ENCODE measurements around the gene PLCB1.

DNA sequence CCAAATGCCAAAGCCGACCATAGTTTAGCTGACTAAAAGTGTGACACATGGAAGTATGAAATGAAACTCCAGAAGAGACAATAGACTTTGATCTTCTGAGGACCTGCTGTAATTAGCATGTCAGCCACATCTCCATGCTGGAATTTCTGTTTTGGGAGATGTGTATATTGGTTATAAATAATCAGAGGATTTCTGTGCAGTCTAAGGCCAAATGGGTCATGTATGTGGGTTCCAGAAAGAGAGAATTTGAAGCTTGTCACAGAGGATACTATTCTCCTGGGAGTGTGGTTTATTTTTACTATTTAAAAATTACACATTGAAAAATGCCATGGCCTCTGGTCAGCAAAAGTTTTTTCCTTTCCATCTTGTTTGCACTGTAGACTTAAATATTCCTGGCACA lies 531.4 kb downstream of the PLCB1 start:
- TF ChIP-seq, protein P1, sequence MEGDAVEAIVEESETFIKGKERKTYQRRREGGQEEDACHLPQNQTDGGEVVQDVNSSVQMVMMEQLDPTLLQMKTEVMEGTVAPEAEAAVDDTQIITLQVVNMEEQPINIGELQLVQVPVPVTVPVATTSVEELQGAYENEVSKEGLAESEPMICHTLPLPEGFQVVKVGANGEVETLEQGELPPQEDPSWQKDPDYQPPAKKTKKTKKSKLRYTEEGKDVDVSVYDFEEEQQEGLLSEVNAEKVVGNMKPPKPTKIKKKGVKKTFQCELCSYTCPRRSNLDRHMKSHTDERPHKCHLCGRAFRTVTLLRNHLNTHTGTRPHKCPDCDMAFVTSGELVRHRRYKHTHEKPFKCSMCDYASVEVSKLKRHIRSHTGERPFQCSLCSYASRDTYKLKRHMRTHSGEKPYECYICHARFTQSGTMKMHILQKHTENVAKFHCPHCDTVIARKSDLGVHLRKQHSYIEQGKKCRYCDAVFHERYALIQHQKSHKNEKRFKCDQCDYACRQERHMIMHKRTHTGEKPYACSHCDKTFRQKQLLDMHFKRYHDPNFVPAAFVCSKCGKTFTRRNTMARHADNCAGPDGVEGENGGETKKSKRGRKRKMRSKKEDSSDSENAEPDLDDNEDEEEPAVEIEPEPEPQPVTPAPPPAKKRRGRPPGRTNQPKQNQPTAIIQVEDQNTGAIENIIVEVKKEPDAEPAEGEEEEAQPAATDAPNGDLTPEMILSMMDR (IDR thresholded peaks at IDR 0.05; ENCODE audit: extremely low read depth in 1 of 2, insufficient read depth in 1 of 2, low read depth in 1 of 2, low read length in 2 of 2), result no peak
- TF ChIP-seq POLR2A (IDR thresholded peaks at IDR 0.05; ENCODE audit: low read depth, low read length) (no peak), MAX (IDR thresholded peaks at IDR 0.05; ENCODE audit: insufficient read depth, insufficient read length) (no peak), POLR2AphosphoS5 (IDR thresholded peaks at IDR 0.05; ENCODE audit: insufficient read depth, low read depth, low read length) (no peak), EZH2 (IDR thresholded peaks at IDR 0.05; ENCODE audit: borderline replicate concordance, low read depth, low read length, severe bottlenecking) (no peak), MYC (IDR thresholded peaks at IDR 0.05; ENCODE audit: low read depth, low read length) (no peak), GATA2 (IDR thresholded peaks at IDR 0.05; ENCODE audit: insufficient read depth, insufficient read length, low read depth, low read length) (no peak), JUN (IDR thresholded peaks at IDR 0.05; ENCODE audit: borderline replicate concordance, insufficient read depth, insufficient read length, low read depth) (no peak), FOS (IDR thresholded peaks at IDR 0.05; ENCODE audit: borderline replicate concordance, insufficient read depth, low read length) (no peak)
